ENCODE results near the gene AGPAT3.
"Not testable (repeated sequence)": the region's sequence is repeated elsewhere in the genome, so short reads cannot be mapped to it uniquely, and the experiment has no call there.

Gene AGPAT3

DNA sequence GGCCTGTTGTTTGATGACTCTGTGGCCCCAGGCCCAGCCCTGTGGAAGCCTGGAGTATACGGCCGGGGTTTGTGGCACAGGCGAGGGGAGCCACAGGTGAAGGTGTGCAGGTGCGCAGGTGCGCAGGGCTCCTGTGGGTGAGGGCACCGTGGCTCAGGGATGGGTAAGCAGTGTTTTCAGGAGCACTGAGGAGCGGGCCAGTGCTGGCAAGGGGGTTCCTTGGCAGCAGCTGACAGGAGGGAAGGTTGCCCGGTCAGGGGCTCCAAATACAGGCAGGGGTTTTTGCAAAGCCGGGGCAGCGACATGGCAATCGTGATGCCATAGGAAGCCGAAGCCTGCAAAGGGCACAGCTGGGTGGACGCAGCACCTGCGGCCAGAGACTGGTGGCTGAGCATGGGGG is 20.7 kb downstream of the AGPAT3 start:
- DNase-seq = no peak

DNA sequence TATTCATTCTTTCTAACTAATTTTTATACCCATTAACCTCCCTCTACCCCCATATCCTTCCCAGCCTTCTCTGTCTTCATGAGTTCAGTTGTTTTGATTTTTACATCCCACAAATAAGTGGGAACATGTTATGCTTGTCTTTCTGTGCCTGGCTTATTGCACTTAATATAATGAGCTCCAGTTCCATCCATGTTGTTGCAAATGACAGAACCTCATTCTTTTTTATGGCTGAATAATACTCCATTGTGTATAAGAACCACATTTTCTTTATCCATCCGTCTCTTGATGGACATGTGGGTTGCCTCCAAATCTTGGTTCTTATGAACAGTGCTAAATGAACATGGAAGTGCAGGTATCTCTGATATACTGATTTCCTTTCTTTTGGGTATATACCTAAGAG is 21.5 kb downstream of the AGPAT3 start:
- no peak for DNase-seq

DNA sequence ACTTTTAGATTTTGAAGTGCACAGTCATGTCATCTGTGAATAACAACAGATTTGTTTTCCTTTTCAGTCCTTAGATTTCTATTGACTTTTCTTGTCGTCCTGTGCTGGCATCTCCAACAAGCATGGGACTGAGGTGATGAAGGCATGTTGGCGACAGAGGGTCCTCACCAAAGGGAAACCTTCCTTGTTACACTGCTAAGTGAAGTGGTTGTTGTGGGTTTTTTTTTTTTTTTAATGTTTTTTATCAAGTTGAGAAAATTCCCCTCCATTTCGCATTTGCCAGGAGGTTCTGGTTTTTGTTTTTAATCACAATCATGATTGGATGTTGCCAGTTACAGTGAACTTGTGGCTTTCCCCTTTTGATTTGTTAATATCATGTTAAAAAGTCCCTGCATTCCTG is 24.0 kb downstream of the AGPAT3 start:
- DNase-seq = no peak

DNA sequence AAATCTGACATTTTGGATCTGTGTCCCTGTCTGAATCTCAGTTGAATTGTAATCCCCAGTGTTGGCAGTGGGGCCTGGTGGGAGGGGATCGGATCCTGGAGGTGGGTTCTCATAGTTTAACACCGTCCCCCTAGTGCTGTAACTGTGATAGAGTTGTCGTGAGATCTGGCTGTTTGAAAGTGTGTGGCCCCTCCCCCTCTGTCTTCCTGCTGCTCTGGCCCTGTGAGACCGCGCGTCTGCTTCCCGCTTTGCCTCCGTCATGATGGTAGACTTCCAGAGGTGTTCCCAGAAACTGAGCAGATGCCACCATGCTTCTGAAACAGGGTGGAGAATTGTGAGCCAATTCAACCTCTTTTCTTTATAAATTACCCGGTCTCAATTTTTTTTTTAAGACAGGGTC is 25.0 kb downstream of the AGPAT3 start:
- no peak for DNase-seq

DNA sequence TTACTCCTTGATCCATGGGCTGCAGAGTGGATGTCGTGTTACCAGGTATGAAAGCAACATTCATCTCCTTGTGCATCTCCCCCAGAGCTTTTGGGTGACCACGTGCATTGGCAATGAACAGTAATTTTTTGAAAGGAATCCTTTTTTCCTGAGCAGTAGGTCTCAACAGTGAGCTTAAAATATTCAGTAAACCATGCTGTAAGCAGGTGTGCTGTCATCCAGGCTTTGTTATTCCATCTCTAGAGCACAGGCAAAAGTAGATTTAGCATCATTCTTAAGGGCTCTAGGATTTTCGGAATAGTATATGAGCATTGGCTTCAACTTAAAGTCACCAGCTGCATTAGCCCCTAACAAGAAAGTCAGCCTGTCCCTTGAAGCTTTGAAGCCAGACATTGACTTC is 27.3 kb downstream of the AGPAT3 start:
- no peak for DNase-seq

DNA sequence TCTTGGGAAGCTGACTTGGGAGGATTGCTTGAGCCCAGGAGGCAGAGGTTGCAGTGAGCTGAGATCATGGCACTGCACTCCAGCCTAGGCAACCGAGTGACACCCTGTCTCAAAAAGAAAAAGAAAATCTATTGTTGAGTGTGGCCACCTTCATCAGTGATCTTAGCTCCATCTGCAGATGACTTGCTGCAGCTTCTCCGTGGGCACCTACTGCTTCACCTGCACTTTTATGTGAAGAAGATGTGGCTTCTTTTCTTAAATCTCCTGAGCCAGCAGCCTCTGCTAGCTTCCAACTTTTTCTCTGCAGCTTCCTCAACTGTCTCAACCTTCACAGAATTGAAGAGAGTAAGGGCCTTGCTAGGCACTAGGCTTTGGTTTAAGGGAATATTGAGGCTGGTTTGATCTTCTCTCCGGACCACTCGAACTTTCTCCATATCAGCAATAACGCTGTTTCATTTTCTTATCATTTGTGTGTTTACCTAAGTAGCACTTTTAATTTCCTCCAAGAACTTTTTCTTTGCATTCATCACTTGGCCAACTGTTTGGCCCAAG is 28.0 kb downstream of the AGPAT3 start:
- DNase-seq = no peak

DNA sequence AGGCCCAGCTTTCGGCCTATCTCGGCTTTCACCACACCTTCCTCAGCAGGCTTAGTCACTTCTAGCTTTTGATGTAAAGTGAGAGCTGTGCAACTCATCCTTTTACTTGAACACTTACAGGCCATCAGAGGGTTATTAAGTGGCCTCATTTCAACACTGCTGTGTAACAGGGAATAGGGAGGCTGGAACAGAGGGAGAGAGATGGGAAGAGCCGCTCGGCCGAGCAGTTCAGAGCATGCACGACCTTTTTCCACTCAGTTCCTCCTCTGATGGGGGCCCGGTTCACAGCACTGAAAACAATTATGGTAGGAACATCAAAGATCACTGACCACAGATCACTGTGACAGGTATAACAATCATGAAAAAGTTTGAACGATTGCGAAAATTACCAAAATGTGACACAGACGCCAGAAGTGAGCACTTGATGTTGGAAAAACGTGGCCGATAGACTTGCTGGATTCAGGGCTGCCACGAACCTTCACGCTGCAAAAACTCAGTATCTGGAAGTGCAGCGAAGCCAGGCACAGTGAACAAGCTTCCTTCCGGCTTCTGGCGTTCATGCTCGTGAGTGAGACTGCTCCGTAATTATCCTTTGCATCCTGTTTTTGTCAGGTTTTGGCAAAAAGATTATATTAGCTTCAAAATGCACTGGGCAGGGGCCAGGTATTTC is 28.6 kb downstream of the AGPAT3 start:
- no peak for DNase-seq

DNA sequence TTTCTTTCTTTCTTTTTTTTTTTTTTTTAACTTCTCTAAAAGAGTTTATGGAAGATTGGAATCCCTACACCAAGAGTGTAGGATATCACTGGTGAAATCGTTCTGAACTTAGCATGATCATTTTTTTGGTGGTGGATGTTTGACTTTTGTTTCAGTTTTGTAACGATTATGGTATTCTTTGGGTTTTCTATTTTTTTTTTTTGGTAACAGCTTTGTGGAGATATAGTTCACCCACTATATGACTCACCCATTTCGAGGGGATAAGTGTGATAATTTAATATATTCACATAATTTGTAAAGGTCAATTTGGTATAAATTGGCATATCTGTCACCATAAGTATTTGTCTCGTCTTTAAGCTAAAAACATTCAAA is 29.2 kb downstream of the AGPAT3 start:
- no peak for DNase-seq

DNA sequence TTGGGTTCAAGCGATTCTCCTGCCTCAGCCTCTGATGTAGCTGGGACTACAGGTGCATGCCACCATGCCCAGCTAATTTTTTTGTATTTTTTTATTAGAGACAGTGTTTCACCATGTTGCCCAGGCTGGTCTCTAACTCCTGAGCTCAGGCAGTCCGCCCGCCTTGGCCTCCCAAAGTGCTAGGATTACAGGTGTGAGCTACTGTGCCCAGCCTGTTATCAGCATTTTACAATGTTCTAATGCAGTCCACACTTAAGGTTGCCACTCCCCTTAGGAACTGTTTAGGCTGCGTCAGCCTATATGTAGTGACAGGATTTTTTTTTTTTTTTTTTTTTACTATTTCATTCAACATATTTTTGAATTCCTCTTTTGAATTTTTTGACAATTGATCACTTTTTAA is 30.2 kb downstream of the AGPAT3 start:
- DNase-seq = no peak

DNA sequence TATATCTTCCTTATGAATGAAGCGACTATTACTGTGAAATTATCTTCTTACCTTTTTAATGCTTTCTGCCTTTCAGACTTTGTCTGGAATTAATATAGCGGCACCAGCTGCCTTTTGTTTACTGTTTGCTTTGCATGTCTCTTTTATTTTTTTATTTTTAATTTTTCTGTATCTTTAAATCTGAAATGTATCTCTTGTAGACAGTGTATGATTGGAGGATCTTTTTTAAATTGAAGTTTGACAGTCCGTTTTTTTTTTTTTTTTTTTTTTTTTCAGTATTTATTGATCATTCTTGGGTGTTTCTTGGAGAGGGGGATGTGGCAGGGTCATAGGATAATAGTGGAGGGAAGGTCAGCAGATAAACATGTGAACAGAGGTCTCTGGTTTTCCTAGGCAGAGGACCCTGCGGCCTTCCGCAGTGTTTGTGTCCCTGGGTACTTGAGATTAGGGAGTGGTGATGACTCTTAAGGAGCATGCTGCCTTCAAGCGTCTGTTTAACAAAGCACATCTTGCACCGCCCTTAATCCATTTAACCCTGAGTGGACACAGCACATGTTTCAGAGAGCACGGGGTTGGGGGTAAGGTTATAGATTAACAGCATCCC is 31.8 kb downstream of the AGPAT3 start:
- not testable (repeated sequence) for DNase-seq

DNA sequence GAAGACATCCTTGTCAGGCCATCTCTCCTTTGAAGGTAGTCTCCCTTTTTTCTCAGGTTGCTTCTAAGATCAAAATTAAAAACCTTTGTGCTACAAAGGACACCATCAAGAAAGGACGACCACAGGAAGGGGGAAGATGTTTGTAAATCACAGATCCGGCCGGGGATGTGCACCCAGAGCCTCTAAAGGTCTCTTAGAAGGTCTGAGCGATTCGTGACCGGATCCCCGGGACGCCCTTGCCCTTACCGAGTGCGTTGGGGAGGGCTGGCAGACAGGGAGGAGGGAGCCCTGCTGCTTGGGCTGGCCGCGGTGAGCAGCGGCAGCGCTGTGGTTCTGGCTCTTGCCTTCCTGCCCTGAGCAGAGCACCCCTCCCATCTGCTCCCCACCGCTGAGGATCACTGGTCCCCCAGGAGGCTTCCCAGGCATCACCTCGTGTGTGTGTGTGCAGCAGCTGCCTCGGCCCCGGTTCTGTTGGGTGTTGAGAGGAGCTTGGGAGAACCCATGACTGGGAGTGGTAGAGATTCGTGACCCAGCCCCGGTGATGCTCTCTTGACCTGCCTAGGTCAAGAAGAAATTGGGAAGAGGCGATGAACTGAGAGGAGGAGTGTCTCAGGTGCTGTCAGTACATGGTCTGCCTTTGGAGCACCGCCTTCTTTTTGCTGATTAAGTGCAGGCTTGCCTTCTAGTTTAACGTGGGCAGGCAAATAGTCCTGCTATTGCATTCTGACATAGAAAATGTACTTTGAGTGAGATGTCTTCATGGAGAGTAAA is 34.5 kb downstream of the AGPAT3 start:
- DNase-seq = no peak

DNA sequence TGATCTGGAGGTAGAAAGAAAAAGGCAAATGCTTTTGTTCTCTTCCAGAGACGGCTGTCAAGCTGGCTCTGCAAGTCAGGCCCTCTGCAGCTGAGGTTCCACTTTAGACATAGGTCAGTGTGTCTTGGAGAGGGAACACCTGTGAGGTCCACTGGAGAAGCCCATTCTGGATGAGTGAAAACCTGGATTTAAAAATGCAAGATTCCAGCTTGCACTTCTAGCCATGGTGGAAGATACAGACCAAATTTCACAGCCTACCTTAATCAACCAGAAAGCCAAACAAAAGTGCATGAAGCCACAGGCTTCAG is 35.0 kb downstream of the AGPAT3 start:
- no peak for DNase-seq

DNA sequence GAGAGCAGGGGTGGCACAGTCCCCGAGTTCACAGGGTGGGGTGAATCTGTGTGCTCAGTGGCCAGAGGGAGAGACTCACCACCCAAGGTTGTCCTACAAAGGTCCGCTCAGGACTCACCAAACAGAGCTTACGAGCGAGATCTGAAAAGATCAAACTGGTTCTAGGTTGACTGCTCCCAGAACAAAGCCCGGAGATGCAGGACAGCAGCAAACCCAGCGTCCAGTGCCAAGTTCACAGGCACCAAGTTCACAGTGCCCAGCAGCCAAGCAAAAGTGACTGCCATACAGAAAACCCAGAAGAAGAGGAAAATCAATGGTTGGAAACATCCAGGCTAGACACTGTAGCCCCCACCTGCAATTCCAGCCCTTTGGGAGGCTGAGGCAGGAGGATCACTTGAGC is 35.7 kb downstream of the AGPAT3 start:
- DNase-seq = no peak

DNA sequence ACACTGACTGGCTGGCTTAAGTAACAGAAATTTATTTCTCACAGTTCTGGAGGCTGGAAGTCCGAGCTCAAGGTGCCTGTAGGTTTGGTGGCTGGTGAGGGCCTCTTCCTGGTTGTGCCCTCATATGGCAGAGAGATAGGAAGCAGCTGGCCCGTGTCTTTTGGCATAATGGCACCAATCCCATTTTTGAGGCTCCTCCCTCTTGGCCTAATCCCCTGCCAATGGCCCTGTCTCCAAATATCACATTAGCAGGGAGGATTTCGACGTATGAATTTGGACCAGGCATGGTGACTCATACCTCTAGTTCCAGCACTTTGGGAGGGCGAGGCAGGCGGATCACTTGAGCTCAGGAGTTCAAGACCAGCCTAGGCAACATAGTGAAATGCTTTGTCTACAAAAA is 37.4 kb downstream of the AGPAT3 start:
- no peak for DNase-seq

DNA sequence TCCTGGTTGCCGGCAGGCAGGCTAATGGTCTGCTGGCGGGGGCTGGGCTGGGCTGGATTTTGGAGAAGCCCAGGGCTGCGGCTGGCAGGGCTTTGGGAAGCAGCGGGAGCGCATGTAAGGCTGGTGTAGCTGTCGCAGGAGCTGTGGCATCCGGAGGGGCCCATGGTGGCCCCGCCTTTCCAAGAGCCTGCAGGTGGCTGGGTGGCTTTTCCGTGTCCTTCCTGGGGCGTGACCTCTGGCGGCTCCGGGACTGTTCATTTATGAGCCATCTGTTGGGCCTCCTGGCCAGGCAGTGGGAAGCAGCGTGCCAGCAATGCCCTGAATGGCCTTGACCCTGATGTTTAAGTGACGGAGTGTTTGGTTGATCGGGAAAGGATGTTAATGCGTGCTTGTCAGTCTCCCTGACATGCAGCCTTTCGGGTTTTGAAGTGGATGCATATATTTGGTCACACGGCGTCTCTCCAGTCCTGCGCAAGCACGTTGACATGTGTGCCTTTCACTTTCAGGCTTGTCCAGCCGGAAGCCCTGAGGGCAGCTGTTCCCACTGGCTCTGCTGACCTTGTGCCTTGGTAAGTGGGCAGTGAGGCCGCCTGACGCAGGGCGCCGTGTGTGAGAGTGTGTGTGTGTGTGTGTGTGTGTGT is 38.5 kb downstream of the AGPAT3 start:
- DNase-seq = no peak

DNA sequence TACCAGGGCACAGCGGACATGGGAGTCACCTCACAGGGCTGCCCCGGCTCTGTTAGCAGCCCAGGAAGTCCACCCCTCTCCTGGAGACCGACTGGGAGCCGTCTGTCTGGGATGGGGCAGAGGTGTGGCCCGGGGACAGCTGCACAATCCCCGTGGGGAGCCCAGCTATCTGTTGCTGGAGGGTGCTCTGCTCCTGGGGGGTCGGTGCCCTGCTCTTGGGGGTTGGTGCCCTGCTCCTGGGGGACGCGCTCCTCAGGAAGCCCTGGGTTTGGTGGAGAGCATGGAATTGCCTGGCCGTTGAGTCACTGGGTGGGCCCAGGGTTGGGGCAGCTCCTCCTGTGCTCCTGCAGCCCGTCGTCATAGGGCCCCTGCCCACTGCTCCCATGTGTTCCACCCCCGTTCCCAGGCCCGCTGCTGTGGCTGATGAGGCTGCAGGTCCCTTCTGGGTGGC is 39.3 kb downstream of the AGPAT3 start:
- no peak for DNase-seq

DNA sequence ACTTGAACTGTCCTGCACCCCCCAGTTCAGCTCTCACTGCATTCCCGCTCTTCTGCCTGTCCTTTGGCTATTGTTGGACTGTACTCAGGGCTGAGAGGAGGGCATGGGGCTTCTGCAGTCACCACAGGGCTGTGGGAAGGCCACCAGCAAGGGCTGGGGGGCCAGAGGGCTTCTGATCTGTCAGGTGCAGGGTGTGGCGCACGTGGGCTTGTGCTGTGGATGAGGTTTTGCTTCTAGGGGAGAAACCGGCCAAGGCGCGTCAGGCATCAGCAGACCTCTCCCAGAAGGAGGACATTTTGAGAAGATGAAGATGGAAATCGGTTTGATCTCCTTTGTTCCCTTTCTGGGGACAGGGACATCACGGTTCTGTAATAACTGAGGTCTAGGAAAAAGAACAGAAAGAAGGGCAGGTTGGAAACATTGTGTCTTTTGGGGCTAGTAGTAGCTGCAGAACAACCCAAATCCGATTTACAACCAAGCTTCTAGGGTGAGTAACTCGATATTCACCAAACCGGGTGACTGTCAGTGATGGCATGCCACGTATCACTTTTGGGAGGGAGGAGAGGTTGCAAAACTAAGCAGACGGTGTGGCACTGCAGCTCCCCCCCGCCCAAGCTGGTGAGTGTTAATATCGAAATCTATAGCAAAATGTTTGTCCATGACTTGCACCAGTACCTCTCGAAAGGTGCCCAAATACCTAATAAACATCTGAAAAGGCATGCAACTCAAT is 40.9 kb downstream of the AGPAT3 start:
- DNase-seq = no peak

DNA sequence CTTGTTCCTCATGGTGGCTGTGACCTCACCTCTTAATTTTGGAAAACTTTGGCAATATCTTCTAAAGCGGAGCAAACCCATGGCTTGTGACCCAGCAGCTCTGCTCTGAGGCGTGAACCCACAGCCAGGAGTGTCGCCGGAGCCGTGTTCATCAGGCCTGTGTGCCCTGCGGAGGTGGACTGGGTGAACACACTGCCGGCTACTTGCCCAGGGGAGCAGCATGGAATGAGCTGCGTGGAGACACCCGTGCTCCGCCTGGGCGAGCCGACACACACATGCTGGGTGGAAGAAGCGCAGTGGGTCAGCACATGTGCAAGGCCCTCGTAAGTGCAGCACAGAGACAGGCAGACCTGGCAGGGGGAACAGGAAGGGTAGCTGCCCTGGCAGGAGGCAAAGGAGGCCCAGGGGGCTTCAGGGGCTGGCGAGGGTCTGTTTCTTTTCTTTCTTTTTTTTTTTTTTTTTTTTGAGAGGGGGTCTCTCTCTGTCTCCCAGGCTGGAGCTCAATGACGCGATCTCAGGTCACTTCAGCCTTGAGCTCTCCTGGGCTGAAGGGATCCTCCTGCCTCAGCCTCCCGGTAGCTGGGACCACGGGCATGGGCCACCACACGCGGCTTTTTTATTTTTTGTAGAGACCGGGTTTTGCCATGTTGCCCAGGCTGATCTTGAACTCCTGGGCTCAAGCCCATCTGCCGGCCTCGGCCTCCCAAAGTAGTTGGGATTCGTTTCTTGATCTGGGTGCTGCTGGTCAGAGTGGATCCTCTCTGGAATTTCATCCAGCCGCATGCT is 41.8 kb downstream of the AGPAT3 start:
- no peak for DNase-seq

DNA sequence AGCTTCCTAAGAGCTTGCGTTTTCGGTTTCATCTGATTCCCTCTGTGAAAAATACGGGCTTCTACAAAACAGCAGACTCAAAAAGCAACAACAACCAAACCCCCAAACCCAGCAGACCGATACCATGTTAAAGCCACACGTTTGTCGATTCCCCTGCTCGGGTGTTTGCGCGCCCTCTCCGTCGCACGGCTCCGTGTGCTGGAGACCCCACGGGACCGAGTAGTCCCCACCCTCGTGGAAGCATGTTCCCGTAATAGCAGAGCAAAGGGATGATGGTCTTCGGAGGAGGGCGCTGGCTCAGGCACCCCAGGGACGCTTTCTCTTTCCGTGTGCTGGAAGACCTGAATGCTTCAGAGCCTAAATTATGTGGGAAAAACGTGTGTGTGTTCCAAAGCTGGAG is 42.7 kb downstream of the AGPAT3 start:
- DNase-seq = no peak

DNA sequence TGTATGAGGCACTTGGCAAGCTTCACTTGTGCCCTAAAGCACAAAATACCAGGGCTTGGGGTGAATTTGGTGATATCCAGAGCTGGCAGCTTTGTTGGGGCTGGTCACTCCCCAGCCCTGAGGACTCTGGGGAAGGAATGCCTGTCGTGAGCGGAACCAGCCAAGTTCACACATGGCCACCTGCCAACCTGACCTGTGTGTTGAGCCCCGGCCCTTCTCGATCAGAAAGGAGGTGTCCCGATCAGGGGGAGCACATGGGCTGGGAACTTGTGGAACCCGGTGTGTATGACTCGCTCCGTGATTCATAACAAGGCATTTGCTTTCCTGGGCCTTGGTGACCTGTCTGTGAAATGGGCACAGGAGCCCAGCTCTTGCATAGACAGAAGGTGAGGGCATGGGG is 43.1 kb downstream of the AGPAT3 start:
- DNase-seq = no peak

DNA sequence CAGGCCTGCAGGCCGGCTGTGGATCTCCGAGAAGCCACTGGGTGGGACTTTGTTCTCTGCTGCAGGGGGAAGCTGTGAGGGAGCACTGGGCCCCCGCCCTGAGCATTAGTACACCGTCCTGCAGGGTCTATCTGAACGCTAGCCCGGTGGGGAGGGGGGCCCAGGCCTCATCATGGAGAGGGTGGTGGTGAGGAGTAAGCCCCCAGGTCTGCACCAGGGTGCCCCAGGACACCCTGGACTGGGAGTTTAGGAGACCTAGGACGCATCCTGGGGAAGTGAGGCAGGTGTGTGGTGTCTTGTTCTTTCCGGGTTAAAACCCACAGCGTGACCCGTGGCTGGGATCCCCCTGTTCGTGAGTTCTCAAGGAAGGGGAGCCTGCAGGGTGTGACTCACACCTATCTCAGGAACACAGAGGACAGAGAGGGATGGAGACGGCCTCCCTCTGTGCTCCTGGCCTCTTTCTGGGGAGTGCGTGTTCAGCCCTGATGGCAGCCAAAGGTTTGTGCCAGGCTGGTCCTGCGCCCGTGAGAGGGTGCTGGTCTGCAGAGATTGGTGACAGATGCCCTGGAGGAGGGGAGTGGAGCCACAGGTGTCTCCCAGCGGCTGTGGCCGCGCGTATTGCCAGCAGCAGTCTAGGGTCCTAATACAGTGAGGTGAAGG is 44.8 kb downstream of the AGPAT3 start:
- no peak for DNase-seq

DNA sequence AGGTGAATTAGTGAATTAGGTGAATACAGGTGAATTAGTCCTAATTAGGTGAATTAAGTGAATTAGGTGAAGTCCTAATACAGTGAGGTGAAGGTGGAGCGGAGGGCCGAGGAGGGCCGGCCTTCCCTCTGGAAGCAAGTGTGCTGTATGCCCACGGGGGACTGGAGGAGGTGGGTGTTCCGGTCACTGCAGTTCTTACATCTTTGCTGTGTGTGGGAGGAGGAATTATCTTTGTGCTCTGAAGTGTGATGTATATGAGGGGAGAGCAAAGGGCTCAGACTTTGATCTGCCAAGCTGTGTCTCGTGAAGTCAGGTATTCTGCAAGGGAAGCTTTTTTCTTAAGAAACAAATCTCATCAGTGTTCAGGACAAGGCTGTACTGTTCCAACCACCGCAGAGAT is 45.4 kb downstream of the AGPAT3 start:
- no peak for DNase-seq
